Measurements from ENCODE around the gene TGM5. TPM values are rescaled to one million over a fixed set of nuclear protein-coding genes. Genes with fewer than 3 reads are reported as not detected.
"Not testable (repeated sequence)": the region's sequence is repeated elsewhere in the genome, so short reads cannot be mapped to it uniquely, and the experiment has no call there.

Gene TGM5
- total and polyA plus RNA-seq, 10 donors, result 0.02 TPM; not detected in 9

DNA sequence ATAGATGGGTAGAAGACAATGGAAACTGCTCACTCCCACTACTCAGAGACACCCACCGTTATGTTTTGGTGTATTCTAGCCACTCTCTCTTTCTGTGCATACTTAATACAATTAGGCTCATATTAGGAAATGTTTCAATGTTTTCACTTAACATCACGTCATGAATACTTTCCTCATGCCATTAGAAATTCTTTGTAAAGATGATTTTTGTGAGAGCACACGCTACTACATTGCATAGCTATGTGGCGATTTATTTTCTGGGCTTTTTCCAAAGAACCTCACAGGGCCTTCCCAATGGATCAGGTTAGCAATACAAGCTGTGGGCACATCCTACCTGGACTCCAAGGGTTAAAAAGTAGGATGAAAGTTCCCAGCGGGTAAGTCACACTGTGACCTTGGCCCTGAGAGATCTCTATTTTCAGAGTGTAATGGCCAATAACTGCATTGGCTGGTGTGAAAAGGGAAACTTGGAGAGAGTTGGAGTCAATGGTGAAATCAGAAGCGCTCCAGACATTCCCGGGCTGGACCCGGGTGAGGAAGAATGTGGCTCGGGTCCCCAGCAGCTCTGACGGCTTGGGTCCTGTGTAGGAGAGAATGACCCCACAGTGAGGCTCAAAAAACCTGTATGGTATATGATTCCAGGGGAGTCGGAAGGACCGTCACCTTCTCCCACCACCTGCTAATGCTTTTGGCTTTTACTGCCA, 25.8 kb upstream of the TGM5 start:
- Histone ChIP-seq H3K36me3 (no peaks in the 10 kb centered on the region), H3K4me1 (peaks cover 0 to 6% (median 0%) of the 10 kb centered on the region in 6 donors), H3K27ac (no peak overlapping the region), H3K4me3 (no peak overlapping the region), H3K27me3 (replicated peaks in 1 of 7) (peaks cover 0 to 33% (median 11%) of the 10 kb centered on the region in 7 donors), H3K9me3 (no peaks in the 10 kb centered on the region)
- 71 to 78% (median 76%) methylated on average over 12 of the region's 12 CpGs for WGBS, 5 donors
- intact Hi-C loops (cut with DNase I; ENCODE audit: low total_unique reads), result no loop called here
- DNase-seq, result no peak
- TF ChIP-seq POLR2AphosphoS5 (IDR thresholded peaks at IDR 0.05) (no peak), POLR2A (IDR thresholded peaks at IDR 0.05) (no peak)
- TF ChIP-seq, protein P1, sequence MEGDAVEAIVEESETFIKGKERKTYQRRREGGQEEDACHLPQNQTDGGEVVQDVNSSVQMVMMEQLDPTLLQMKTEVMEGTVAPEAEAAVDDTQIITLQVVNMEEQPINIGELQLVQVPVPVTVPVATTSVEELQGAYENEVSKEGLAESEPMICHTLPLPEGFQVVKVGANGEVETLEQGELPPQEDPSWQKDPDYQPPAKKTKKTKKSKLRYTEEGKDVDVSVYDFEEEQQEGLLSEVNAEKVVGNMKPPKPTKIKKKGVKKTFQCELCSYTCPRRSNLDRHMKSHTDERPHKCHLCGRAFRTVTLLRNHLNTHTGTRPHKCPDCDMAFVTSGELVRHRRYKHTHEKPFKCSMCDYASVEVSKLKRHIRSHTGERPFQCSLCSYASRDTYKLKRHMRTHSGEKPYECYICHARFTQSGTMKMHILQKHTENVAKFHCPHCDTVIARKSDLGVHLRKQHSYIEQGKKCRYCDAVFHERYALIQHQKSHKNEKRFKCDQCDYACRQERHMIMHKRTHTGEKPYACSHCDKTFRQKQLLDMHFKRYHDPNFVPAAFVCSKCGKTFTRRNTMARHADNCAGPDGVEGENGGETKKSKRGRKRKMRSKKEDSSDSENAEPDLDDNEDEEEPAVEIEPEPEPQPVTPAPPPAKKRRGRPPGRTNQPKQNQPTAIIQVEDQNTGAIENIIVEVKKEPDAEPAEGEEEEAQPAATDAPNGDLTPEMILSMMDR (IDR thresholded peaks at IDR 0.05 in 8 of 11, conservative IDR thresholded peaks at IDR 0.05 in 3 of 11), result no peak

DNA sequence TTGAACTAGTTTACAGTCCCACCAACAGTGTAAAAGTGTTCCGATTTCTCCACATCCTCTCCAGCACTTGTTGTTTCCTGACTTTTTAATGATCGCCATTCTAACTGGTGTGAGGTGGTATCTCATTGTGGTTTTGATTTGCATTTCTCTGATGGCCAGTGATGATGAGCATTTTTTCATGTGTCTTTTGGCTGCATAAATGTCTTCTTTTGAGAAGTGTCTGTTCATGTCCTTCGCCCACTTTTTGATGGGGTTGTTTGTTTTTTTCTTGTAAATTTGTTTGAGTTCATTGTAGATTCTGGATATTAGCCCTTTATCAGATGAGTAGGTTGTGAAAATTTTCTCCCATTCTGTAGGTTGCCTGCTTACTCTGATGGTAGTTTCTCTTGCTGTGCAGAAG, 22.9 kb upstream of the TGM5 start:
- intact Hi-C loops (cut with DNase I; ENCODE audit: low total_unique reads); H3K4me3 ChIP-seq; H3K27ac ChIP-seq; H3K9me3 ChIP-seq; H3K36me3 ChIP-seq; DNase-seq: not testable (repeated sequence)
- peaks cover 0 to 13% (median 3%) of the 10 kb centered on the region in 6 donors for H3K4me1 ChIP-seq
- 90 to 100% (median 93%) methylated on average over 2 to 3 of the region's 3 CpGs for WGBS, 5 donors
- peaks cover 0 to 29% (median 2%) of the 10 kb centered on the region in 7 donors for H3K27me3 ChIP-seq (replicated peaks in 1 of 7)

DNA sequence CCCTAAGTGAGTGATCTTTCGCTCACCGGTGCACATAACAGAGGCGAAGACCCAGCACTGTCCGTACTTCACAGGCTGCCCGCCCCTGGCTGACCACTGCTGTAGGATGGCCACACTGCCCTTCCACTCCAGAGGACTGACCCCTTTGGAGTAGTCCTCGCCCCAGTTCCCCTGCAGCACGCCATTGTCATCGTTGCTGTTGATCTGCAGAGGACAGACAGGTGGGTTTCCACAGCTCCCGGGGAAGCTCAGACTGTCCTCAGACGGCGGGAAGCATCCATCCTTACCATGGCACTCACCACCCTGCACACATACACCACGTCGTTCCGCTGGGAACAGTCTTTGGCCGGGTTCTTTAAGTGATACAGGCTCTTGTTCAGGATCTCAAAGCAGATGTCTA, 20.5 kb upstream of the TGM5 start:
- no peak for DNase-seq
- TF ChIP-seq POLR2A (IDR thresholded peaks at IDR 0.05) (no peak), POLR2AphosphoS5 (IDR thresholded peaks at IDR 0.05) (no peak)
- TF ChIP-seq, protein P1 (IDR thresholded peaks at IDR 0.05 in 8 of 11, conservative IDR thresholded peaks at IDR 0.05 in 3 of 11), result no peak
- 79 to 82% (median 82%) methylated on average over 15 of the region's 15 CpGs for WGBS, 5 donors
- Histone ChIP-seq H3K27me3 (replicated peaks in 1 of 7) (peaks cover 0 to 8% (median 0%) of the 10 kb centered on the region in 7 donors), H3K36me3 (no peaks in the 10 kb centered on the region), H3K27ac (no peak overlapping the region), H3K4me3 (no peak overlapping the region), H3K9me3 (no peaks in the 10 kb centered on the region), H3K4me1 (peaks cover 0 to 16% (median 3%) of the 10 kb centered on the region in 6 donors)
- intact Hi-C loops (cut with DNase I; ENCODE audit: low total_unique reads), result no loop called here

DNA sequence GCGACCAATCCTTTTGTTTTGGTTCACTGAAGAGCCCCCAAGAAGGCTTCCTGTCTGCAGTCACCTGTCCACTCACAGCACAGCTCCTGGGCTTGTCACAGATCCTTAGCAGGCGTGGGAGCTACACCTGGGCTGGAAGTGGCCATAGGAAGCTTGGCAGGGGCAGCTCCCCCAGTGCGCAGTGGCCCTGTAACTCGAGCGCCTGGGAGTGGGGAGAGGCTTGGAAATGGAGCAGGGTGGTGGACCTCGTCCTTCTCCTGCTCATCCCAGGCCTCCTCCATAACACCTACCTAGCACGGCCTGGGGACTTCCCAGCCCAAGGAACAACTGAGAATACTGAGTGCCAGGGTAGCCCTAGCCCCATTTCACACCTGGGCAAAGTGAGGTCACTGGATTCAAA, 19.3 kb upstream of the TGM5 start:
- Histone ChIP-seq H3K36me3 (no peaks in the 10 kb centered on the region), H3K27ac (no peak overlapping the region), H3K9me3 (no peaks in the 10 kb centered on the region), H3K4me1 (peaks cover 0 to 16% (median 3%) of the 10 kb centered on the region in 6 donors), H3K4me3 (no peak overlapping the region), H3K27me3 (replicated peaks in 1 of 7) (peaks cover 0 to 8% (median 0%) of the 10 kb centered on the region in 7 donors)
- intact Hi-C loops (cut with DNase I; ENCODE audit: low total_unique reads), result no loop called here
- DNase-seq, result no peak
- WGBS, 5 donors, result 52 to 72% (median 65%) methylated on average over 3 to 7 of the region's 7 CpGs
- TF ChIP-seq POLR2AphosphoS5 (IDR thresholded peaks at IDR 0.05) (no peak), POLR2A (IDR thresholded peaks at IDR 0.05) (no peak)
- TF ChIP-seq, protein P1 (IDR thresholded peaks at IDR 0.05 in 8 of 11, conservative IDR thresholded peaks at IDR 0.05 in 3 of 11), result no peak
